Tibial artery (tissue), 4 donors: Measurements from ENCODE around the gene SHOC2.

Source experiments
- DNase-seq, 2 donors: peaks; one replicate each; pipeline ENCODE4 v3.0.0-alpha.2; 2019
- H3K27ac ChIP-seq, 2 donors: fragments of 200-600 bp; sonication (generic) in 1 of 2; 1 replicate in 1 of 2; 2 replicates in 1 of 2; pipeline ENCODE4 v1.5.1; 2018 to 2019; ENCODE audit warnings: mild to moderate bottlenecking in 1 of 2
- H3K27me3 ChIP-seq, 2 donors: fragments of 200-600 bp; sonication (generic) in 1 of 2; one replicate each; pipeline versions ENCODE4 v1.5.1 to v1.6.0; 2016 to 2019
- H3K36me3 ChIP-seq, 3 donors: fragments of 200-600 bp; sonication (generic) in 2 of 3; one replicate each; pipeline ENCODE4 v1.5.1; 2016 to 2019; ENCODE audit warnings: mild to moderate bottlenecking in 2 of 3
- H3K4me1 ChIP-seq, 4 donors: fragments of 200-600 bp; sonication (generic) in 2 of 4; 1 replicate in 3 of 4; 2 replicates in 1 of 4; pipeline ENCODE4 v1.5.1; 2016 to 2019
- H3K4me3 ChIP-seq, 2 donors: fragments of 200-600 bp; sonication (generic) in 1 of 2; 1 replicate in 1 of 2; 2 replicates in 1 of 2; pipeline ENCODE4 v1.5.1; 2018 to 2019; ENCODE audit warnings: mild to moderate bottlenecking in 2 of 2
- H3K9me3 ChIP-seq, 3 donors: fragments of 200-600 bp; sonication (generic) in 1 of 3; one replicate each; pipeline ENCODE4 v1.5.1; 2016 to 2019
- CTCF ChIP-seq, 2 experiments: fragments of 200-600 bp in 1 of 2; fragments of 450-650 bp in 1 of 2; IDR thresholded peaks; one replicate each; pipeline ENCODE4 v1.5.1; 2017 to 2019; ENCODE audit warnings: antibody characterized with exemption in 2 of 2, mild to moderate bottlenecking in 1 of 2, moderate library complexity in 1 of 2
- intact Hi-C: fragments of 100-400 bp; cut with DNase I; formaldehyde crosslinking; loops from one replicate; pipeline ENCODE4 v1.15.0; 2023; ENCODE audit warnings: low total_unique reads

Gene SHOC2

GRCh38 chr10:110995301-110995700 is 75.9 kb downstream of the SHOC2 start:
- Histone ChIP-seq H3K4me1 (no peaks in the 10 kb centered on the region), H3K9me3 (no peaks in the 10 kb centered on the region), H3K4me3 (no peak overlapping the region), H3K36me3 (no peaks in the 10 kb centered on the region), H3K27me3 (no peaks in the 10 kb centered on the region), H3K27ac (no peak overlapping the region)
- no peak for TF ChIP-seq CTCF (IDR thresholded peaks at IDR 0.05)
- DNase-seq = no peak
- intact Hi-C loops = no loop called here

GRCh38 chr10:110996256-110996655 is 76.9 kb downstream of the SHOC2 start:
- peaks cover 0 to 2% (median 0%) of the 10 kb centered on the region in 3 donors for H3K36me3 ChIP-seq
- H3K27ac ChIP-seq = no peak overlapping the region
- DNase-seq = no peak
- intact Hi-C loops = no loop called here
- H3K27me3 ChIP-seq = no peaks in the 10 kb centered on the region
- TF ChIP-seq CTCF (IDR thresholded peaks at IDR 0.05) = no peak
- no peaks in the 10 kb centered on the region for H3K9me3 ChIP-seq
- no peaks in the 10 kb centered on the region for H3K4me1 ChIP-seq
- H3K4me3 ChIP-seq = no peak overlapping the region

- H3K27me3 ChIP-seq = no peaks in the 10 kb centered on the region
- no peaks in the 10 kb centered on the region for H3K9me3 ChIP-seq
- H3K4me1 ChIP-seq = no peaks in the 10 kb centered on the region
- no peak for TF ChIP-seq CTCF (IDR thresholded peaks at IDR 0.05)
- H3K4me3 ChIP-seq = no peak overlapping the region
- peaks cover 15 to 28% (median 21%) of the 10 kb centered on the region in 3 donors for H3K36me3 ChIP-seq
- no peak for DNase-seq
- no peak overlapping the region for H3K27ac ChIP-seq
- intact Hi-C loops = no loop called here
Measured at GRCh38 chr10:111004016-111004415, 84.6 kb downstream of the SHOC2 start.

- no peaks in the 10 kb centered on the region for H3K4me1 ChIP-seq
- DNase-seq = no peak
- H3K36me3 ChIP-seq = peaks cover 22 to 36% (median 35%) of the 10 kb centered on the region in 3 donors
- H3K9me3 ChIP-seq = no peaks in the 10 kb centered on the region
- intact Hi-C loops = no loop called here
- H3K27me3 ChIP-seq = no peaks in the 10 kb centered on the region
- no peak for TF ChIP-seq CTCF (IDR thresholded peaks at IDR 0.05)
- no peak overlapping the region for H3K27ac ChIP-seq
- H3K4me3 ChIP-seq = no peak overlapping the region
Measured at GRCh38 chr10:111007486-111007885, 88.1 kb downstream of the SHOC2 start.

GRCh38 chr10:111015181-111015580 is 95.8 kb downstream of the SHOC2 start:
- Histone ChIP-seq H3K27ac (no peak overlapping the region), H3K9me3 (no peaks in the 10 kb centered on the region), H3K27me3 (no peaks in the 10 kb centered on the region), H3K4me1 (no peaks in the 10 kb centered on the region), H3K4me3 (no peak overlapping the region), H3K36me3 (peaks cover 15 to 35% (median 23%) of the 10 kb centered on the region in 3 donors)
- DNase-seq = no peak
- TF ChIP-seq CTCF (IDR thresholded peaks at IDR 0.05) = no peak
- intact Hi-C loops = no loop called here

- DNase-seq = no peak
- intact Hi-C loops = no loop called here
- Histone ChIP-seq H3K27ac (no peak overlapping the region), H3K9me3 (no peaks in the 10 kb centered on the region), H3K4me3 (no peak overlapping the region), H3K4me1 (no peaks in the 10 kb centered on the region), H3K27me3 (no peaks in the 10 kb centered on the region), H3K36me3 (peaks cover 16 to 36% (median 20%) of the 10 kb centered on the region in 3 donors)
- TF ChIP-seq CTCF (IDR thresholded peaks at IDR 0.05) = no peak
Measured at GRCh38 chr10:111017098-111017497, 97.7 kb downstream of the SHOC2 start.
